Right atrium auricular region (tissue), 2 donors: ENCODE results near the gene HACE1. TPM values are rescaled to one million over a fixed set of nuclear protein-coding genes. Genes with fewer than 3 reads are reported as not detected.
"Not testable (repeated sequence)": the region's sequence is repeated elsewhere in the genome, so short reads cannot be mapped to it uniquely, and the experiment has no call there.

Experiments used
- DNase-seq: peaks from one replicate; pipeline ENCODE4 v3.0.0-alpha.2; 2019; ENCODE audit warnings: low spot score
- H3K27ac ChIP-seq, 2 donors: fragments of 200-600 bp; sonication (generic); 1 replicate in 1 of 2; 2 replicates in 1 of 2; pipeline ENCODE4 v1.5.1; 2016 to 2019
- H3K27me3 ChIP-seq, 2 donors: fragments of 200-600 bp; sonication (generic); one replicate each; pipeline versions ENCODE4 v1.5.1 to v1.6.0; 2017 to 2019
- H3K36me3 ChIP-seq: fragments of 200-600 bp; sonication (generic); one replicate; pipeline ENCODE4 v1.5.1; 2016
- H3K4me1 ChIP-seq, 2 donors: fragments of 200-600 bp; sonication (generic); one replicate each; pipeline versions ENCODE4 v1.5.1 to v1.6.0; 2017 to 2019
- H3K4me3 ChIP-seq, 2 donors: fragments of 200-600 bp; sonication (generic); 1 replicate in 1 of 2; 2 replicates in 1 of 2; pipeline ENCODE4 v1.5.1; 2017 to 2019; ENCODE audit warnings: mild to moderate bottlenecking in 1 of 2, moderate library complexity in 1 of 2
- H3K9me3 ChIP-seq, 2 donors: fragments of 200-600 bp; sonication (generic); one replicate each; pipeline ENCODE4 v1.5.1; 2019
- total RNA-seq, 2 donors: library from RNA; depleted of rRNA; stranded (reverse); fragments of >200 nt; gene quantifications; one replicate each; pipeline ENCODE4 v1.1.0, GENCODE V29; 2016
- TF ChIP-seq, protein P1 (sequence below), 2 donors: fragments of 200-600 bp; sonication (generic); IDR thresholded peaks; one replicate each; pipeline ENCODE4 v1.5.1; 2019; ENCODE audit warnings: antibody characterized with exemption in 2 of 2

Gene HACE1
- total RNA-seq, 2 donors from 2014 or later: 6.0 to 6.8 TPM

DNA sequence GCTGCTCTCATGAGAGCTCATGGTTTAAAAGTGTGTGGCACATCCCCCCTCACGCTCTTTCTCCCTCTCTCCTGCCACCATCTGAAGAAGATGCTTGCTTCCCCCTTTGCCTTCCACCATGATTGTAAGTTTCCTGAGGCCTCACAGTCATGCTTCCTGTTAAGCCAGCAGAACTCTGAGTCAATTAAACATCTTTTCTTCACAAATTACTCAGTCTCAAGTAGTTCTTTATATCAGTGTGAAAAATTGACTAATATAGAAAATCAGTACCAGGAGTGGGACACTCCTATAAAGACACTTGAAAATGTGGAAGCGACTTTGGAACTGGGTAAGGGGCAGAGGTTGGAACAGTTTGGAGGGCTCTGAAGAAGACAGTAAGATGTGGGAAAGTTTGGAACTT lies 45.0 kb downstream of the HACE1 start:
- H3K4me1 ChIP-seq: no peaks in the 10 kb centered on the region
- H3K4me3 ChIP-seq: no peak overlapping the region
- TF ChIP-seq, protein P1, sequence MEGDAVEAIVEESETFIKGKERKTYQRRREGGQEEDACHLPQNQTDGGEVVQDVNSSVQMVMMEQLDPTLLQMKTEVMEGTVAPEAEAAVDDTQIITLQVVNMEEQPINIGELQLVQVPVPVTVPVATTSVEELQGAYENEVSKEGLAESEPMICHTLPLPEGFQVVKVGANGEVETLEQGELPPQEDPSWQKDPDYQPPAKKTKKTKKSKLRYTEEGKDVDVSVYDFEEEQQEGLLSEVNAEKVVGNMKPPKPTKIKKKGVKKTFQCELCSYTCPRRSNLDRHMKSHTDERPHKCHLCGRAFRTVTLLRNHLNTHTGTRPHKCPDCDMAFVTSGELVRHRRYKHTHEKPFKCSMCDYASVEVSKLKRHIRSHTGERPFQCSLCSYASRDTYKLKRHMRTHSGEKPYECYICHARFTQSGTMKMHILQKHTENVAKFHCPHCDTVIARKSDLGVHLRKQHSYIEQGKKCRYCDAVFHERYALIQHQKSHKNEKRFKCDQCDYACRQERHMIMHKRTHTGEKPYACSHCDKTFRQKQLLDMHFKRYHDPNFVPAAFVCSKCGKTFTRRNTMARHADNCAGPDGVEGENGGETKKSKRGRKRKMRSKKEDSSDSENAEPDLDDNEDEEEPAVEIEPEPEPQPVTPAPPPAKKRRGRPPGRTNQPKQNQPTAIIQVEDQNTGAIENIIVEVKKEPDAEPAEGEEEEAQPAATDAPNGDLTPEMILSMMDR (IDR thresholded peaks at IDR 0.05): no peak
- no peaks in the 10 kb centered on the region for H3K9me3 ChIP-seq
- H3K36me3 ChIP-seq: no peaks in the 10 kb centered on the region
- no peak for DNase-seq
- H3K27ac ChIP-seq: no peak overlapping the region
- no peaks in the 10 kb centered on the region for H3K27me3 ChIP-seq

DNA sequence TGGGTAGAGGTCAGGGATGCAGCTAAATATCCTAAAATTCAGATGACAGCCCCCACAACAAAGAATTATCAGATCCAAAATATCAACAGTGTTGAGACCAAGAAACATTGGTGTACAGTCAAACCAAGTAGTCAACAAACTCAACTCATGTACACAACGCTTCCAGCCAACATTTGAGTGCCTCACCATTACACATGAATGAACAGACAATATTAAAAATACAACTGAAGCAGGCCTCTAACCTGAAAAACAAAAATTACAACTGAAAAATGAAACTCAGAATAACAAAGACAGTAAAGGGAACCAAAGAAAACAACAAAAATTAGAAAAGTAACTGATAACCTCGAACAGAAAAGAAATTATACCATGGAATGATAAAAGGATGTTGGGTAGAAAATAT lies 46.2 kb downstream of the HACE1 start:
- H3K36me3 ChIP-seq: no peaks in the 10 kb centered on the region
- no peak for DNase-seq
- H3K27ac ChIP-seq: no peak overlapping the region
- TF ChIP-seq, protein P1 (IDR thresholded peaks at IDR 0.05): no peak
- H3K4me1 ChIP-seq: no peaks in the 10 kb centered on the region
- no peaks in the 10 kb centered on the region for H3K27me3 ChIP-seq
- no peaks in the 10 kb centered on the region for H3K9me3 ChIP-seq
- H3K4me3 ChIP-seq: no peak overlapping the region

DNA sequence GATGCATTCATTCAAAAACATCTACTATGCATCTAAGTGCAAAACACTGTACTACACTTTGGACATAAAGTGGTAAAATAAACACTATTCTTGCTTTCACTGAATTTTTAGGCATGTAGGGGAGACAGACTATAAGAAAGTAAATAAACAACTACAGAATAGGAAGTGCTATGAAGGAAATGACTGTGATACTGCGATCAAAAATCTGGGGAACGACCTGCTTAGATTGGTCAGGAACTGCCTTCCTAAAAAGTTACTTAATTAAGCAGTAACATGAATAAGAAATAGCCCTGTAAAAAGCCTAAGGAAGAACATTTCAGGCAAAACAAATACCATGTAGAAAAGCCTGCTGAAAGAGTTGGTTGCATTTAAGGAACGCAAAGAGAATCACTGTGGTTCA lies 50.6 kb downstream of the HACE1 start:
- Histone ChIP-seq H3K27ac (no peak overlapping the region), H3K36me3 (no peaks in the 10 kb centered on the region), H3K4me1 (no peaks in the 10 kb centered on the region), H3K4me3 (no peak overlapping the region), H3K9me3 (peaks cover 0 to 12% of the 10 kb centered on the region in 2 donors), H3K27me3 (no peaks in the 10 kb centered on the region)
- no peak for DNase-seq
- TF ChIP-seq, protein P1 (IDR thresholded peaks at IDR 0.05): no peak

DNA sequence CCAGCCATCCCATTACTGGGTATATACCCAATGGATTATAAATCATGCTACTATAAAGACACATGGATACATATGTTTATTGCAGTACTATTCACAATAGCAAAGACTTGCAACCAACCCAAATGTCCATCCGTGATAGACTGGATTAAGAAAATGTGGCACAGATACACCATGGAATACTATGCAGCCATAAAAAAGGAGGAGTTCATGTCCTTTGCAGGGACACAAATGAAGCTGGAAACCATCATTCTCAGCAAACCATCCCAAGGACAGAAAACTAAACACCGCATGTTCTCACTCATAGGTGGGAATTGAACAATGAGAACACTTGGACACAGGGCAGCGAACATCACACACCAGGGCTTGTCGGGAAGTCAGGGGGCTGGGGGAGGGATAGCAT lies 54.4 kb downstream of the HACE1 start:
- H3K36me3 ChIP-seq, H3K27me3 ChIP-seq, H3K4me3 ChIP-seq, H3K27ac ChIP-seq, H3K4me1 ChIP-seq, DNase-seq: not testable (repeated sequence)
- H3K9me3 ChIP-seq: peaks cover 0 to 12% of the 10 kb centered on the region in 2 donors

DNA sequence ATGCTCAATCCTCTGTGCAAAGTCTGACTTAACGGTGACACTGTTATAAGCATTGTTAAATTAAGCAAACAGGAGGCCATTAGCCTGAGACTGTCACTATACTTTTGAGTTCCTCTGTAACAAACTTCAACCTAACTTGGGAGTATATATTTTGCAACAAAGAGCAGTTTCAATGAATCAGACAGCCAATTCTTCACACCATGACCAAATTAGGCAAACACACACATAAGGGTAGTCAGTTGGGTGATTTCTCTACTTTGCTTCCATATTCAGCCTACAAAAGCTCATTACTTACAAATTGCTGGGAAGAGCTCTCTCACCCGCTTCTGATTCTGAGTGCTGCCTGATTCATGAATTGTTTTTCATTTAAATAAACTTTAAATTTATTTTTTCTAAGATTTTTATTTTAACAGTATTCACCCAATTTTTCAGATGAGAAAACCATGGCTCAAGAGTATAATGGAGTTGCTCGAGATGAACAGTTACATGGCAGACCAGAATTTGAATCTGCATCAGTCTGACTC lies 60.5 kb downstream of the HACE1 start:
- TF ChIP-seq, protein P1 (IDR thresholded peaks at IDR 0.05): no peak
- Histone ChIP-seq H3K9me3 (no peaks in the 10 kb centered on the region), H3K4me1 (no peaks in the 10 kb centered on the region), H3K27ac (no peak overlapping the region), H3K36me3 (no peaks in the 10 kb centered on the region), H3K4me3 (no peak overlapping the region), H3K27me3 (no peaks in the 10 kb centered on the region)
- no peak for DNase-seq

DNA sequence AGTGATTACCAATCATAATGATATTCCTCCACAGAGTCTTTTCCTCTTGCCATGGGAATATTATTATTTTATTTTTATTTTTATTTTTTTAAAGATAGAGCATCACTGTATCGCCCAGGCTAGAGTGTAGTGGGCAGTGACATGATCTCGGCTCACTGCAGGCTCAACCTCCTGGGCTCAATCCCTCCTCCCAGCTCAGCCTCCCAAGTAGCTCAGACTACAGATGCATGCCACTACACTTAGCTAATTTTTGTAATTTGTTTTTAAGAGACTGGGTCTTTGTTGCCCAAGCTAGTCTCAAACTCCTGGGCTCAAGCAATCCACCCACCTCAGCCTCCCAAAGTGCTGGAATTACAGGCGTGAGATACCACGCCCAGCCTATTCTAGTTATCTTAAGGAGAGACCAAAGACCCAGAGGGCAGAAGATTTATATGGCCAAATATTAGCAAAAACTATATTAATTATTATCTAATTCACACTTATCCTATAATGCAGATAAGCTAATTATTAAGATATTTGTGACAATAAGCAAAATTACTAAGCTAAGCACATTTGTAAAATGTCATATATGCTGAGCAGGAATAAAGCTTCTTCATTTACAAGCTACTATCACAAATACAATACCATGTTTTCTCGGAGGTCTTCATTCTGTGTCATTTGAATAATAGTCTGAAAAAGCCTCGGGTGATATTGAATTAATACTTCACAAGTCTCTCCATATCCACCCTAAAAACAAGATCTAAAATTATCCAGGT lies 63.5 kb downstream of the HACE1 start:
- TF ChIP-seq, protein P1 (IDR thresholded peaks at IDR 0.05): no peak
- Histone ChIP-seq H3K4me1 (no peaks in the 10 kb centered on the region), H3K9me3 (no peaks in the 10 kb centered on the region), H3K27me3 (no peaks in the 10 kb centered on the region), H3K27ac (no peak overlapping the region), H3K4me3 (no peak overlapping the region), H3K36me3 (no peaks in the 10 kb centered on the region)
- DNase-seq: no peak
